ENCODE measurements around the gene PCED1B. TPM values are rescaled to one million over a fixed set of nuclear protein-coding genes. Genes with fewer than 3 reads are reported as not detected.

PCED1B gene
- total RNA-seq, 1 donor from 2014 or later, result 0.55 TPM

- Histone ChIP-seq H3K27ac (replicated peaks) (no peak overlapping the region), H3K27me3 (ENCODE audit: low read depth) (no peaks in the 10 kb centered on the region), H3K4me1 (no peaks in the 10 kb centered on the region), H3K4me3 (no peak overlapping the region), H3K36me3 (no peaks in the 10 kb centered on the region), H3K9me3 (replicated peaks) (no peaks in the 10 kb centered on the region)
- DNase-seq, result no peak
- no peak for TF ChIP-seq CTCF (IDR thresholded peaks at IDR 0.05; ENCODE audit: borderline replicate concordance)
- intact Hi-C loops (cut with micrococcal nuclease), result no loop called here
Measured at GRCh38 chr12:47207340-47207717, 127.9 kb downstream of the PCED1B start.

GRCh38 chr12:47207829-47208248 is 128.4 kb downstream of the PCED1B start:
- intact Hi-C loops (cut with micrococcal nuclease), result no loop called here
- Histone ChIP-seq H3K4me3 (no peak overlapping the region), H3K27me3 (ENCODE audit: low read depth) (no peaks in the 10 kb centered on the region), H3K36me3 (no peaks in the 10 kb centered on the region), H3K27ac (replicated peaks) (no peak overlapping the region), H3K4me1 (no peaks in the 10 kb centered on the region), H3K9me3 (replicated peaks) (no peaks in the 10 kb centered on the region)
- no peak for TF ChIP-seq CTCF (IDR thresholded peaks at IDR 0.05; ENCODE audit: borderline replicate concordance)
- DNase-seq, result no peak

GRCh38 chr12:47209014-47209413 is 129.6 kb downstream of the PCED1B start:
- no peak overlapping the region for H3K4me3 ChIP-seq
- DNase-seq, result no peak
- no peak for TF ChIP-seq CTCF (IDR thresholded peaks at IDR 0.05; ENCODE audit: borderline replicate concordance)
- no peaks in the 10 kb centered on the region for H3K36me3 ChIP-seq
- H3K9me3 ChIP-seq (replicated peaks), result no peaks in the 10 kb centered on the region
- no peak overlapping the region for H3K27ac ChIP-seq (replicated peaks)
- no peaks in the 10 kb centered on the region for H3K4me1 ChIP-seq
- intact Hi-C loops (cut with micrococcal nuclease), result no loop called here
- no peaks in the 10 kb centered on the region for H3K27me3 ChIP-seq (ENCODE audit: low read depth)

- no peaks in the 10 kb centered on the region for H3K36me3 ChIP-seq
- no peak for TF ChIP-seq CTCF (IDR thresholded peaks at IDR 0.05; ENCODE audit: borderline replicate concordance)
- H3K27me3 ChIP-seq (ENCODE audit: low read depth), result no peaks in the 10 kb centered on the region
- no peak for DNase-seq
- H3K4me1 ChIP-seq, result no peaks in the 10 kb centered on the region
- H3K27ac ChIP-seq (replicated peaks), result no peak overlapping the region
- intact Hi-C loops (cut with micrococcal nuclease), result no loop called here
- no peak overlapping the region for H3K4me3 ChIP-seq
- no peaks in the 10 kb centered on the region for H3K9me3 ChIP-seq (replicated peaks)
Measured at GRCh38 chr12:47210776-47211175, 131.4 kb downstream of the PCED1B start.

GRCh38 chr12:47212701-47213039 is 133.2 kb downstream of the PCED1B start:
- intact Hi-C loops (cut with micrococcal nuclease), result no loop called here
- no peak for TF ChIP-seq CTCF (IDR thresholded peaks at IDR 0.05; ENCODE audit: borderline replicate concordance)

GRCh38 chr12:47213396-47213795 is 134.0 kb downstream of the PCED1B start:
- no peak overlapping the region for H3K27ac ChIP-seq (replicated peaks)
- intact Hi-C loops (cut with micrococcal nuclease), result no loop called here
- H3K36me3 ChIP-seq, result no peaks in the 10 kb centered on the region
- DNase-seq, result no peak
- TF ChIP-seq CTCF (IDR thresholded peaks at IDR 0.05; ENCODE audit: borderline replicate concordance), result no peak
- no peaks in the 10 kb centered on the region for H3K4me1 ChIP-seq
- no peak overlapping the region for H3K4me3 ChIP-seq
- H3K9me3 ChIP-seq (replicated peaks), result no peaks in the 10 kb centered on the region
- H3K27me3 ChIP-seq (ENCODE audit: low read depth), result no peaks in the 10 kb centered on the region

More at GRCh38 chr12:47212701-47213039, 133.2 kb downstream of the PCED1B start:
- Histone ChIP-seq H3K27me3 (ENCODE audit: low read depth) (no peaks in the 10 kb centered on the region), H3K36me3 (no peaks in the 10 kb centered on the region), H3K9me3 (replicated peaks) (no peaks in the 10 kb centered on the region), H3K27ac (replicated peaks) (no peak overlapping the region), H3K4me3 (no peak overlapping the region), H3K4me1 (no peaks in the 10 kb centered on the region)
- no peak for DNase-seq

Measured in left ventricle myocardium inferior (tissue), 1 donor.